HAP-1 (cell line): ENCODE data around the gene C1orf122.
"Not testable (repeated sequence)": the region's sequence is repeated elsewhere in the genome, so short reads cannot be mapped to it uniquely, and the experiment has no call there.

ENCODE experiments used
- DNase-seq, 2 experiments: peaks; one replicate each; pipeline ENCODE4 v3.0.0-alpha.2; 2016 to 2020; ENCODE audit warnings: low spot score in 2 of 2
- H3K27me3 ChIP-seq: fragments of 250-450 bp; sonication (Bioruptor Pico); 2 replicates; pipeline ENCODE4 v1.5.1; 2020; ENCODE audit warnings: low read depth, mild to moderate bottlenecking, moderate library complexity
- H3K36me3 ChIP-seq: fragments of 250-450 bp; sonication (Bioruptor Pico); replicated peaks from 2 replicates; pipeline ENCODE4 v1.5.1; 2020; ENCODE audit warnings: mild to moderate bottlenecking
- H3K4me1 ChIP-seq: fragments of 250-450 bp; sonication (Bioruptor Pico); 2 replicates; pipeline ENCODE4 v1.5.1; 2020; ENCODE audit warnings: mild to moderate bottlenecking
- H3K4me3 ChIP-seq: fragments of 250-450 bp; sonication (Bioruptor Pico); 2 replicates; pipeline ENCODE4 v1.5.1; 2020; ENCODE audit warnings: mild to moderate bottlenecking, moderate library complexity
- H3K9me3 ChIP-seq: fragments of 250-450 bp; sonication (Bioruptor Pico); 2 replicates; pipeline ENCODE4 v1.5.1; 2020; ENCODE audit warnings: mild to moderate bottlenecking, moderate library complexity
- in situ Hi-C: fragments of 300-500 bp; cut with MboI; formaldehyde crosslinking; loops from 3 replicates; pipeline ENCODE4 v1.14.3; 2020; ENCODE audit warnings: low sequenced_read_pairs, inconsistent platforms, mixed read lengths

The C1orf122 gene

DNA sequence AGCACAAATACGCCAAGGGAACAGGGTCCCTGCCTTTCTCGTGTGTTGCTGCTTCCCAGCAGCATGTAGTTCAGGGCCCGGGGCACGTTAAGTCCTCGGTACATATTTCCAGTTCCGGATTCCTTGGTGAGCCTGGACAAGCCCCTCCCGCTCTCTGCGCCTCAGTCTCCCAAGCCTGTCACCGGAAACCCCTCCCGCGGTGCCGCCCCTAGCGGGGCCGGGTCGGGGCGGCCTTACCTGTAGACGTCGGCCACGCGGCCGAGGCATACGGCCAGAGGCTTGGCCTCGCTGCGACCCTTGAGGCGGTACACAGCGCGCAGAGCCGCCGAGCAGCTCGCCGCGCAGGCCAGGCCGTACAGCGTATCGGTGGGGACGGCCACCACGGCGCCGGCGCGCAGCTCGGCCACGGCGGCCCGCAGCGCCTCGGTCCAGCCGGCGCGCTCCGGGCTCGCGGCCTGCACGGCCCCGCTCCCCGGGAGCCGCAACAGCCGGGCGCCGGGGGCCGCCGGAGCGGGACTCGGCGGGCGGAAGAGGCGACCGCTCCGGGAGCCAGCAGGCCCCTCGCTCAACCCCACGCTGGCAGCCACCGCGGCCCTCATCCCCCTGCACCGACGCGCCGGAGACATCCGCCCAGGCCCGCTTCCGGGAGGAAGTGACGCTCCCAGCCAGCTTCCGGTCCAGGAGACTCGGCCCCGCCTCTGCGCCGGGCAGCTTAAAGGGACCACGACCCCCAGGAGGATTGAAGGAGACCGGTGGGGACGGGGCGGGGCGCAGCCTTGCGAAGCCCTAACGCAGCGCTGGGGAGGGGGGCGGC, at the start of gene C1orf122, which contains the start of gene YRDC:
C1orf122 (plus strand) TSS at position 236 of the 814 bp plus-strand sequence. CDS start 615 bp downstream, outside the sequence.
YRDC (minus strand) TSS at position 654 of the 814 bp plus-strand sequence; CDS start at position 626, 28 bp downstream.
- Histone ChIP-seq H3K4me1 (peaks cover 11% of the 10 kb centered on the region), H3K36me3 (peaks cover 45% of the 10 kb centered on the region), H3K4me3 (peak within 1 kb of the TSS; percentile 79), H3K9me3 (no peaks in the 10 kb centered on the region), H3K27me3 (no peaks in the 10 kb centered on the region)
- in situ Hi-C loops: loop anchor here (5.0 kb wide), 1 partner anchor 50 kb away; the partner anchor contains the start of gene MTF1
- peak; percentile 81 to 96 for DNase-seq

- no peak for DNase-seq
- Histone ChIP-seq H3K4me3 (no peak overlapping the region), H3K4me1 (no peaks in the 10 kb centered on the region), H3K27me3 (peaks cover 11% of the 10 kb centered on the region), H3K36me3 (no peaks in the 10 kb centered on the region), H3K9me3 (no peaks in the 10 kb centered on the region)
- in situ Hi-C loops: no loop called here
These were observed 48.1 kb upstream of the C1orf122 start for GRCh38 chr1:37759451-37759850.

DNA sequence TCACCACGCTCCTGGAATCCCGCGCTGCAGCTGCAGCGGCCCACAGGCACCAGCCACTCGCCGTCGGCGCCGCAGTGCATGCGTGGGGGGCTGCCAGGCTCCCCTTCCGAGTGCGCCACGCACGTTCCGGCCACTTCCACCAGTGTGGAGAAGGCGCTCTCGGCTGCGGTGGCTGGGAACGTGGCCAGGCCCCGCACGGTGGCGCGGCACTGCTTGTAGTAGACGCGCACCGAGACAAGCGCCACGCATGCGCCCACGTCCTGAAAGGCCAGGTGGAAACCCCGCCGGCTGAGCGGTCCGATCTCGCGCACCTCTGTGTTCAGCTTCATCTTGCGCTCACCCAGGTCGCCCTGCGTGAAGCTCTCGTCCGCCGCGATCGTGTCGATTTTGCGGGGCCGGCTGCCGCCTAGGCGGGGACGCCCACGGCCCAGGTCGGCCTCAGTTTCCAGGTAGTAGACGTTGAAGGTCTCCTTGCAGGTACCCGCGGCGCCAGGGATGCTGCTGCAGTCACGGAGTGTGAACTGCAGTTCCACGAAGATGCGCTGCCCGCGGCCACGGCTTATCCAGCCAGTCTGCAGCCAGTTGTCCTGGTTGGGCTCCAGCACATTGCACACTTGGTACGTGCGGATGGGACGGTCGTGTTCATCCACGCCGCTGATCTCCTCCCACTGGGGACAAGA, 46.0 kb upstream of the C1orf122 start:
- DNase-seq: no peak
- Histone ChIP-seq H3K4me3 (no peak overlapping the region), H3K9me3 (no peaks in the 10 kb centered on the region), H3K27me3 (peaks cover 18% of the 10 kb centered on the region), H3K4me1 (no peaks in the 10 kb centered on the region), H3K36me3 (no peaks in the 10 kb centered on the region)
- in situ Hi-C loops: no loop called here

GRCh38 chr1:37762516-37762915, 45.1 kb upstream of the C1orf122 start:
- no peak overlapping the region for H3K4me3 ChIP-seq
- no peak for DNase-seq
- no peaks in the 10 kb centered on the region for H3K4me1 ChIP-seq
- no peaks in the 10 kb centered on the region for H3K9me3 ChIP-seq
- H3K36me3 ChIP-seq: no peaks in the 10 kb centered on the region
- in situ Hi-C loops: no loop called here
- H3K27me3 ChIP-seq: peaks cover 28% of the 10 kb centered on the region

DNA sequence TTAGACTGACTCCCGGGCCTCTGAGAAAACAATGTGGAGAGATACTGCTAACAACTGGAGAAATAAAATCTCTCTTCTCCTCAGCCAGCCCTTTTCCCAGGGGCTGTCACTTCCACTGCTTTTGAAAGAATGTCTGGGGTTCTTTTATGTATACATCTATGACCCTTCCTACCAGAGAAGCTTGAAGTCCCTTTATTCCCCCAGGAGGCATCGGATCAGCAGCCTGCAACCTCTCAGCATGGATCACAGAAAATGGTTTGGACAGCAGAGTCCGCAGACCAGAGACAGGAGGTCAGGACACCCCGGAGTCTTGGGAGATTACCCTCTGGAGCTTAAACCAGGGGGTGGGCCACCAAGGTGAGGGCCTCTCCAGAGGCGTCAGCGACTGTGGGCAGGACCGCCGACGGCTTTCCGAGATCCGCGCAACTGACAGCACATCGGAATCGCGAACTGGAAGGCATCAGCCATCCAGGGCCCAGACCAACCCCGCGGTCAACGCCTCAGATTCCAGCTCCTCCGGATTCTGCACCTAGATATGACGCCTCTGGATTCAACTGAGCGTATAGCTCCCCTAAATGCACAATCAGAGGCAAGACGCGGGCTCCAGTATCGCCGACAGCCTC, 43.7 kb upstream of the C1orf122 start:
- Histone ChIP-seq H3K36me3 (no peaks in the 10 kb centered on the region), H3K4me1 (no peaks in the 10 kb centered on the region), H3K9me3 (no peaks in the 10 kb centered on the region), H3K4me3 (no peak overlapping the region), H3K27me3 (peaks cover 42% of the 10 kb centered on the region)
- no peak for DNase-seq
- in situ Hi-C loops: no loop called here

- H3K9me3 ChIP-seq: no peaks in the 10 kb centered on the region
- H3K36me3 ChIP-seq: no peaks in the 10 kb centered on the region
- no peaks in the 10 kb centered on the region for H3K4me1 ChIP-seq
- peaks cover 42% of the 10 kb centered on the region for H3K27me3 ChIP-seq
- peak; percentile 24 to 83 for DNase-seq
- no peak overlapping the region for H3K4me3 ChIP-seq
- in situ Hi-C loops: no loop called here
These were observed 43.2 kb upstream of the C1orf122 start for GRCh38 chr1:37764414-37764825.

DNA sequence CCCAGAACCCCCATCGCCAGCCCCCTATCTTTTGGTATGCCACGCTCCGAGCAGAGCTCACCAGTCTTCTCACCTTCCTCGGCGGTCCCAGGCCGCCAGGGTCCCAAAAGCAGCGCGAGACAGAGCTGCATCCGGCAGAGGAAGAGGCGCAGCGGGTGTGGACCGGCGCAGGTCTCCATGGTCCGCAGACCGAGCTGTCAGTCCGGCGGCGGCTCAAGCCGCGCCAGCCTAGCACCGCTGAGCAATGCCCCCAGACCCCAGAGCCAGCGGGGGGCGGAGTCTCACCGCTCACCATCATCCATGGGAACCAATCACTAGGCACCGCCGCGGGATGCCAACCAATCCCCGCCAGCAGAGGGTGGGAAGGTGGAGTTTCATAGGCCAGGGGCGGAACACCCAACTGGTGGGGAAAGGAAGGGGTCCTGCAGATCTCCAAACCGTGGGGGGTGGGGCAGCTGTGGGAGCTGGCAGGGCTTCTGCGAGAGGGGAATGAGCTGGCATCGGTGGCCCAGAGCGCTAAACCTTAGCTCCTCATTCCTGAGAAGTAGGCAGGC, 42.6 kb upstream of the C1orf122 start, which contains the start of gene EPHA10:
EPHA10 (minus strand) TSS at position 233 of the 554 bp plus-strand sequence; CDS start at position 179, 54 bp downstream.
- Histone ChIP-seq H3K36me3 (no peaks in the 10 kb centered on the region), H3K4me3 (no peak within 1 kb of the TSS), H3K9me3 (no peaks in the 10 kb centered on the region), H3K4me1 (no peaks in the 10 kb centered on the region), H3K27me3 (peaks cover 42% of the 10 kb centered on the region)
- no peak for DNase-seq
- in situ Hi-C loops: no loop called here

GRCh38 chr1:37765916-37766664, 41.5 kb upstream of the C1orf122 start:
- Histone ChIP-seq H3K4me3 (no peak overlapping the region), H3K36me3 (no peaks in the 10 kb centered on the region), H3K4me1 (no peaks in the 10 kb centered on the region), H3K27me3 (peaks cover 44% of the 10 kb centered on the region), H3K9me3 (no peaks in the 10 kb centered on the region; the same call in 1 of the 2 replicates)
- in situ Hi-C loops: no loop called here
- DNase-seq: no peak

DNA sequence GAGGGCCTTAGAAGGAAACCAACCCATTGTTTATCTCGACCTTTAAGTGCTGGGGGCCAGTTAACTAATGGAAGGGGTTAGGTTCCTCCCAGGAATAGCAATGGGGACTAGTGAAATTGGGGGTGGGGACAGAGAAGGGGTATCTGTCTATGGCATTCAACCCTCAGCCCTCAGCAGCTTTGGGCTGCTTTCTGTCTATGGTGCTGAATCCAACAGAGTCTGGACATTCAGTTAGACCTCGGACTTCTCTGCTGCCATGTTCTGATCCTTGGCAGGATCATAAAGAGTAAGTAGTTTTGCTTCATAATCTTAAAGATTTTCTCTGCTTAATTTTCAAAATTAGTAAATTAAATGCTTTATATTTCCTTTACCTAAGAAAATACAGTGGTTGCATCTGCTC, 40.1 kb upstream of the C1orf122 start:
- Histone ChIP-seq H3K36me3 (no peaks in the 10 kb centered on the region), H3K4me3 (no peak overlapping the region), H3K4me1 (no peaks in the 10 kb centered on the region), H3K27me3 (peaks cover 44% of the 10 kb centered on the region), H3K9me3 (no peaks in the 10 kb centered on the region; the same call in 1 of the 2 replicates)
- in situ Hi-C loops: no loop called here
- DNase-seq: no peak

- H3K4me1 ChIP-seq, DNase-seq, H3K36me3 ChIP-seq, in situ Hi-C loops, H3K4me3 ChIP-seq, H3K9me3 ChIP-seq: not testable (repeated sequence)
- peaks cover 27% of the 10 kb centered on the region for H3K27me3 ChIP-seq
These were observed 36.1 kb upstream of the C1orf122 start for GRCh38 chr1:37771440-37771839.

DNA sequence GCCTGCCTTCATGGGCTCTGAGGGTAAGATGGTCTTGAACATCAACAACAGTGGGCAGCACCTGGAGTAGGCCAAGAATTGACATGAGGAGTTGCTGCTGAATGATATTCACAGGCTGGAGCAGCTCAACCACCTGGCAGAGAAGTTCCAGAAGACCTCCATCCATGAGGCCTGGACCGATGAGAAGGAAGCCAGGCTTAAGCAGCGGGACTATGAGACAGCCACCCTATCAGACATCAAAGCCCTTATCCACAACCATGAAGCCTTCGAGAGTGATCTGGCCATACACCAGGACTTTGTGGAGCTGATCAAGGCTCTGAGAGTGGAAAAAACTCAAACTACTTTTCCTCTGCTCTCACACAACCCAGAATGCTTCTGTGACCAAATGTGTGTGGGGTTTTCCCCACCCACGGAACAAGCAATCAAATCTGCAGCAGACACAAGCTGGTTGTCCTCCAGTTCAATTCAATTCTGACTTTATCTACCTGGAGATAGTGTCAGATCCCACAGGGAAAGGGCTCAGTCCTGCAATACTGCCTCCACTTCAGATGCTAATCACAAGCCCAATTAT, 30.6 kb upstream of the C1orf122 start:
- H3K4me1 ChIP-seq: no peaks in the 10 kb centered on the region
- no peak overlapping the region for H3K4me3 ChIP-seq
- no peaks in the 10 kb centered on the region; the same call in 1 of the 2 replicates for H3K27me3 ChIP-seq
- no peaks in the 10 kb centered on the region for H3K36me3 ChIP-seq
- DNase-seq: no peak
- in situ Hi-C loops: no loop called here
- no peaks in the 10 kb centered on the region for H3K9me3 ChIP-seq

DNA sequence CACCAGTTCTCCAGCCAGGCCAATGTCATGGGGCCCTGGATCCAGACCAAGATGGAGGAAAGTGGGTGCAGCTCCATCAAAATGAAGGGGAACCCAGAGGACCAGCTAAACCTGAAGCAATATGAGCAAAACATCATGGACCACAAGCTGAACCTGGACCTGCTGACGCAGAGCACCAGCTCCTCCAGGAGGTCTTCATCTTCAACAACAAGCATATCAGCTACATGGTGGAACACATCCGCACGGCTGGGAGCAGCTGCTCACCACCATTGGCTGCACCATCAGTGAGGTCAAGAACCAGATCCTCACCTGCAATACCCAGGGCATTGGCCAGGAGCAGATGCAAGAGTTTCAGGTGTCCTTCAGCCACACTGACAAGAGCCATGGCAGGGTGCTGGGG, 28.9 kb upstream of the C1orf122 start:
- no peaks in the 10 kb centered on the region for H3K9me3 ChIP-seq
- in situ Hi-C loops: no loop called here

DNA sequence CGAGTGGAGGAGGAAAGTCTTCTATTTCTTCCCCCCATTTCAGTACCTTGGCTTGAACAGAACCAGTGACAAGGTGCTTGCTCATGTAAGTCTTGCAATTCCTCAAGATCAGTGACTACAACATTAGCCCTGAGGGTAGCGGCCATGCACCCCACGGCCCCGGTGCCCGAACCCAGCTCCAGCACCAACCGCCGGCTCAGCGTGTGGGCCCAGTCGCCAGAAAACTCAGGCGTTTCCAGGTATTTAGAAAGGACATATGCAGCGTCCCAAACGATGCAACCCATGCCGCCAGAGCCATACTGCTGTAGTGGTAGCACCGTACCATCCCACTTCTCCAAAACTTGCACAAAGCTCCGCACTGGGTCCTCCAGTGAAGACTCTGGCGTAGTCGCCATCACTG, 25.1 kb upstream of the C1orf122 start:
- no peak for DNase-seq
- in situ Hi-C loops: no loop called here
- no peaks in the 10 kb centered on the region for H3K9me3 ChIP-seq
- no peaks in the 10 kb centered on the region for H3K4me1 ChIP-seq
- no peak overlapping the region for H3K4me3 ChIP-seq
- no peaks in the 10 kb centered on the region for H3K36me3 ChIP-seq
- peaks cover 7% of the 10 kb centered on the region for H3K27me3 ChIP-seq

More for the DNA sequence above, 28.9 kb upstream of the C1orf122 start:
- no peaks in the 10 kb centered on the region for H3K4me1 ChIP-seq
- DNase-seq: no peak
- H3K4me3 ChIP-seq: no peak overlapping the region
- no peaks in the 10 kb centered on the region for H3K36me3 ChIP-seq
- H3K27me3 ChIP-seq: peaks cover 5% of the 10 kb centered on the region
